ENCODE results near the gene FXR2.
A peak's percentile ranks its signal among the peaks of the same experiment; 100 is the strongest.

FXR2 gene

GRCh38 chr17:7550344-7550743 is 64.4 kb downstream of the FXR2 start:
- TF ChIP-seq CTCF (IDR thresholded peaks at IDR 0.05; ENCODE audit: low read depth, low read length, missing control alignments): no peak
- no peak for DNase-seq (ENCODE audit: extremely low read depth, low read depth)
- H3K4me3 ChIP-seq (replicated peaks; ENCODE audit: low read depth, low read length): no peak overlapping the region

- no peak for TF ChIP-seq CTCF (IDR thresholded peaks at IDR 0.05; ENCODE audit: low read depth, low read length, missing control alignments)
- H3K4me3 ChIP-seq (replicated peaks; ENCODE audit: low read depth, low read length): peak overlapping the region; percentile 47
- DNase-seq (ENCODE audit: extremely low read depth, low read depth): no peak
These were observed 65.2 kb downstream of the FXR2 start for GRCh38 chr17:7549401-7550055.

DNA sequence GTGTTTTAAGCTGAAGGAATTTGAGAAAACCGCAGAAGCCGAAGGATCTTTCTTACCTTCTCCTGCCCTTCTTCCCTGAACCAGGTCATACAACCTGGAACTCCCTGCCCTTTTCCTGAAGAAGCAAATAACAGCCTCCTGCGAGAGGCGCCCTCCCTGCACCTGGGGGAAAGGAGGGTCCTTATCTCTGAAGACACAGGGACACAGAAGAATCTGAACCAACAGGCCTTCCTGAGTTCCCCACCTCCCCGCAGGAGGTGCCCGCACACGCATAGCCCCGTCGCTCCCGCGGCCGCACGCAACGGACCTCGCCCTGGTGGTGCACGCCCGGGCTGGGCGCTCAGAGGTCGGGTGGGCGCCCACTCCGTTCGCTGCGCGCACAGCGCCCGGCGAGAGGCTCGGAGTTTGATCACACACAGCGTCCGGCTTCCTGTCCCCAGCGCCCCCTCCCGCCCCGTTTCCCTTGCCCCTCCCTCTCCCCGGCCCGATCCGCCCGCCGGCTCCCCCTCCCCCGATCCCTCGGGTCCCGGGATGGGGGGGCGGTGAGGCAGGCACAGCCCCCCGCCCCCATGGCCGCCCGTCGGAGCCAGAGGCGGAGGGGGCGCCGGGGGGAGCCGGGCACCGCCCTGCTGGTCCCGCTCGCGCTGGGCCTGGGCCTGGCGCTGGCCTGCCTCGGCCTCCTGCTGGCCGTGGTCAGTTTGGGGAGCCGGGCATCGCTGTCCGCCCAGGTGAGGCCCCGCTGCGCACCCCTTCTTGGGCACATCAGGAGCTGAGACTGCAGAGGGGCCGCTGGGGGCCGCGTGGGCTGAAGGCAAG is 65.9 kb downstream of the FXR2 start, which contains the start of gene TNFSF12:
TSS of gene TNFSF12 (plus strand) at position 474 of the 816 bp plus-strand sequence. CDS start at position 570, 96 bp downstream.
- TF ChIP-seq CTCF (IDR thresholded peaks at IDR 0.05; ENCODE audit: low read depth, low read length, missing control alignments): no peak
- H3K4me3 ChIP-seq (replicated peaks; ENCODE audit: low read depth, low read length): peak within 1 kb of the TSS; percentile 47
- no peak for DNase-seq (ENCODE audit: extremely low read depth, low read depth)

DNA sequence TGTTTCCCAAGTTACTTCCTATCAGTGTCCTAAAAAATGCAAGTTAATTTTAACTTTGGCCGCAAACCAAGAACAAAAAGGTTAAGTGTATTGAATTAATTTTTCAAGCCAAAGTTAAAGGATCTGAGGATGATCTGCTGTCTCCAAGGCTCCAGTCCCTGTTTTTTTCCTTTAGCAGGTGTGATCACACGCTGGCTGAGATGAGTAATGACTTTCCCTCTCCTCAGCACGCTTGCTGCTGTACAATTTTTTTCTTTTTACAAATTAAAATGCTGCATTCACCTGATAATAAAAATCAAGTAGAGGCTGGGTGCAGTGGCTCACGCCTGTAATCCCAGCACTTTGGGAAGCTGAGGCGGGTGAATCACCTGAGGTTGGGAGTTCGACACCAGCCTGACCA is 69.8 kb downstream of the FXR2 start:
- DNase-seq (ENCODE audit: extremely low read depth, low read depth): no peak
- no peak overlapping the region for H3K4me3 ChIP-seq (replicated peaks; ENCODE audit: low read depth, low read length)
- no peak for TF ChIP-seq CTCF (IDR thresholded peaks at IDR 0.05; ENCODE audit: low read depth, low read length, missing control alignments)
